Liver (tissue), 9 donors: ENCODE results near the gene TNFRSF25. TPM values are rescaled to one million over a fixed set of nuclear protein-coding genes. Genes with fewer than 3 reads are reported as not detected.
A peak's percentile ranks its signal among the peaks of the same experiment; 100 is the strongest.

Experiments used
- DNase-seq: peaks from one replicate; pipeline ENCODE4 v3.0.0-alpha.2; 2017; ENCODE audit warnings: low spot score
- H3K27ac ChIP-seq, 2 donors: one replicate each; pipeline ENCODE4 v1.7.0; 2013; ENCODE audit warnings: inconsistent platforms in 2 of 2, low read length in 2 of 2, control low read depth in 1 of 2, low read depth in 1 of 2, mild to moderate bottlenecking in 1 of 2
- H3K27me3 ChIP-seq, 4 donors: one replicate each; pipeline versions ENCODE4 v1.6.1 to v1.7.0; 2013; ENCODE audit warnings: low read length in 3 of 4, inconsistent platforms in 1 of 4, mild to moderate bottlenecking in 1 of 4, moderate library complexity in 1 of 4; ENCODE audit not compliant: control insufficient read depth in 4 of 4, insufficient read depth in 4 of 4
- H3K36me3 ChIP-seq, 4 donors: one replicate each; pipeline versions ENCODE4 v1.6.1 to v1.7.0; 2013; ENCODE audit warnings: low read length in 3 of 4, mild to moderate bottlenecking in 3 of 4, low read depth in 1 of 4, moderate library complexity in 1 of 4; ENCODE audit not compliant: control insufficient read depth in 4 of 4, insufficient read depth in 3 of 4
- H3K4me1 ChIP-seq, 4 donors: one replicate each; pipeline versions ENCODE4 v1.6.1 to v1.7.0; 2013; ENCODE audit warnings: low read length in 3 of 4, mild to moderate bottlenecking in 3 of 4, moderate library complexity in 1 of 4; ENCODE audit not compliant: control insufficient read depth in 4 of 4, insufficient read depth in 4 of 4
- H3K4me3 ChIP-seq, 3 donors: one replicate each; pipeline versions ENCODE4 v1.6.1 to v1.7.0; 2013; ENCODE audit warnings: low read length in 3 of 3, control low read depth in 1 of 3, low read depth in 1 of 3, mild to moderate bottlenecking in 1 of 3
- H3K9ac ChIP-seq, 2 donors: one replicate each; pipeline ENCODE4 v1.7.0; 2013; ENCODE audit warnings: low read length in 2 of 2, mild to moderate bottlenecking in 2 of 2, moderate library complexity in 2 of 2, control low read depth in 1 of 2, low read depth in 1 of 2
- H3K9me3 ChIP-seq, 4 donors: one replicate each; pipeline versions ENCODE4 v1.6.1 to v1.7.0; 2013; ENCODE audit warnings: low read length in 3 of 4; ENCODE audit not compliant: control insufficient read depth in 4 of 4
- ATF3 ChIP-seq: IDR thresholded peaks from 2 replicates; pipeline ENCODE4 v1.6.1; 2016; ENCODE audit warnings: antibody characterized with exemption
- EGR1 ChIP-seq, 2 donors: IDR thresholded peaks; 2 replicates each; pipeline ENCODE4 v1.6.1; 2016 to 2018; ENCODE audit warnings: antibody characterized with exemption in 2 of 2, low read depth in 2 of 2
- FOXA1 ChIP-seq: IDR thresholded peaks from 2 replicates; pipeline ENCODE4 v1.6.1; 2016; ENCODE audit warnings: antibody characterized with exemption
- FOXA2 ChIP-seq: IDR thresholded peaks from 2 replicates; pipeline ENCODE4 v1.6.1; 2016; ENCODE audit warnings: antibody characterized with exemption
- GABPA ChIP-seq, 2 donors: IDR thresholded peaks in 1 of 2; conservative IDR thresholded peaks in 1 of 2; 2 replicates each; pipeline ENCODE4 v1.6.1; 2016; ENCODE audit warnings: antibody characterized with exemption in 2 of 2, mild to moderate bottlenecking in 1 of 2, moderate library complexity in 1 of 2
- HNF4A ChIP-seq, 2 donors: conservative IDR thresholded peaks; 2 replicates each; pipeline ENCODE4 v1.6.1; 2016; ENCODE audit warnings: antibody characterized with exemption in 2 of 2, mild to moderate bottlenecking in 2 of 2
- HNF4G ChIP-seq: IDR thresholded peaks from 2 replicates; pipeline ENCODE4 v1.6.1; 2016; ENCODE audit warnings: antibody characterized with exemption
- JUND ChIP-seq, 2 donors: IDR thresholded peaks; 2 replicates each; pipeline ENCODE4 v1.6.1; 2016; ENCODE audit warnings: antibody characterized with exemption in 2 of 2
- MAX ChIP-seq: IDR thresholded peaks from 2 replicates; pipeline ENCODE4 v1.6.1; 2016; ENCODE audit warnings: antibody characterized with exemption
- NR2F2 ChIP-seq: IDR thresholded peaks from 2 replicates; pipeline ENCODE4 v1.6.1; 2016; ENCODE audit warnings: antibody characterized with exemption
- RAD21 ChIP-seq, 2 donors: IDR thresholded peaks; 2 replicates each; pipeline ENCODE4 v1.6.1; 2016; ENCODE audit warnings: antibody characterized with exemption in 2 of 2, mild to moderate bottlenecking in 2 of 2
- RXRA ChIP-seq, 2 donors: IDR thresholded peaks; 2 replicates each; pipeline ENCODE4 v1.6.1; 2017 to 2018; ENCODE audit warnings: antibody characterized with exemption in 2 of 2, mild to moderate bottlenecking in 1 of 2
- SP1 ChIP-seq: IDR thresholded peaks from 2 replicates; pipeline ENCODE4 v1.6.1; 2018; ENCODE audit warnings: antibody characterized with exemption, mild to moderate bottlenecking
- TAF1 ChIP-seq: conservative IDR thresholded peaks from 2 replicates; pipeline ENCODE4 v1.6.1; 2016; ENCODE audit warnings: antibody characterized with exemption, mild to moderate bottlenecking
- YY1 ChIP-seq: IDR thresholded peaks from 2 replicates; pipeline ENCODE4 v1.6.1; 2016; ENCODE audit warnings: antibody characterized with exemption, mild to moderate bottlenecking
- WGBS: extraction: QIAGEN DNeasy Blood & Tissue Kit; methylation state at CpG from one replicate; pipeline ENCODE4 v1.1.7; 2013; 5-methylcytosine and 5-hydroxymethylcytosine counted together
- polyA plus RNA-seq, 2 donors: library from polyadenylated mRNA; stranded (reverse) in 1 of 2; unstranded in 1 of 2; fragments of 200-250 nt in 1 of 2; fragments of >200 nt in 1 of 2; fragmentation: Nextera tagmentation in 1 of 2; extraction: Ambion mirVana in 1 of 2; gene quantifications; one replicate each; pipeline versions ENCODE4 v1.2.1 to v1.2.3, GENCODE V29; 2013 to 2015
- total RNA-seq, 2 donors: library from RNA; depleted of rRNA; stranded (reverse); fragments of >200 nt; gene quantifications; one replicate each; pipeline ENCODE4 v1.2.3, GENCODE V29; 2014
- TF ChIP-seq, protein P1 (sequence below): IDR thresholded peaks from 2 replicates; pipeline ENCODE4 v1.6.1; 2016; ENCODE audit warnings: antibody characterized with exemption
- TF ChIP-seq, protein P2 (sequence below): fragments of 150-350 bp; IDR thresholded peaks from 2 replicates; pipeline ENCODE4 v1.5.1; 2017; ENCODE audit warnings: improper control_type of control experiment, low read depth, low read length; ENCODE audit not compliant: missing input control
- TF ChIP-seq, protein P3 (sequence below): IDR thresholded peaks from 2 replicates; pipeline ENCODE4 v1.6.1; 2016; ENCODE audit warnings: antibody characterized with exemption, mild to moderate bottlenecking
- donor health status: healthy.
- donor health status: healthy.
- donor health status: healthy.
- donor health status: healthy.
- donor health status: healthy.

The TNFRSF25 gene
- total and polyA plus RNA-seq, 4 donors: 0.78 to 2.6 (median 2.0) TPM

DNA sequence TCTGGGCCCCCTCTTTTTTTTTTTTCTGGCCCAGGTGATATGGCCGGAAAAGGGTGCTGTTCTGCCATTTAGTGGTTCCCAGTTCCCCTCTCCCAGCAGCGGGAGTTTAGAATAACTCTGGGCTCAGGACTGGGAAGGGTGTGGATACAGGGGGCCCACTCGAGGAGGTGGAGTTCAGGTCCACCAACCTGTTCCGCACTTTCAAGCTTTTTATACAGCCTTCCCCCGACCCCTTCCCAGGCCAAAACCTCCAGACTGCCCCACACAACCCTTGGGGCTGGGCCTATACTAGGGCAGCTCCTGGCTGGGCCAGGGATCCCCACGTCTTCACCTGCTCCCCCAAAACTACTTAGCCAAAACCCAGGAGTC is 25.1 kb upstream of the TNFRSF25 start (continued):
- TF ChIP-seq, protein P1, sequence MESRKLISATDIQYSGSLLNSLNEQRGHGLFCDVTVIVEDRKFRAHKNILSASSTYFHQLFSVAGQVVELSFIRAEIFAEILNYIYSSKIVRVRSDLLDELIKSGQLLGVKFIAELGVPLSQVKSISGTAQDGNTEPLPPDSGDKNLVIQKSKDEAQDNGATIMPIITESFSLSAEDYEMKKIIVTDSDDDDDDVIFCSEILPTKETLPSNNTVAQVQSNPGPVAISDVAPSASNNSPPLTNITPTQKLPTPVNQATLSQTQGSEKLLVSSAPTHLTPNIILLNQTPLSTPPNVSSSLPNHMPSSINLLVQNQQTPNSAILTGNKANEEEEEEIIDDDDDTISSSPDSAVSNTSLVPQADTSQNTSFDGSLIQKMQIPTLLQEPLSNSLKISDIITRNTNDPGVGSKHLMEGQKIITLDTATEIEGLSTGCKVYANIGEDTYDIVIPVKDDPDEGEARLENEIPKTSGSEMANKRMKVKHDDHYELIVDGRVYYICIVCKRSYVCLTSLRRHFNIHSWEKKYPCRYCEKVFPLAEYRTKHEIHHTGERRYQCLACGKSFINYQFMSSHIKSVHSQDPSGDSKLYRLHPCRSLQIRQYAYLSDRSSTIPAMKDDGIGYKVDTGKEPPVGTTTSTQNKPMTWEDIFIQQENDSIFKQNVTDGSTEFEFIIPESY: no peak

GRCh38 chr1:6490181-6491080 is 24.5 kb upstream of the TNFRSF25 start:
- DNase-seq: peak; percentile 57
- Histone ChIP-seq H3K4me3 (peak overlapping the region; percentile 29 to 84 (median 42)), H3K9me3 (no peaks in the 10 kb centered on the region), H3K27me3 (no peaks in the 10 kb centered on the region), H3K36me3 (no peaks in the 10 kb centered on the region), H3K27ac (peak overlapping the region in 1 of 2 donors; percentile 21), H3K4me1 (peaks cover 4 to 25% (median 15%) of the 10 kb centered on the region in 4 donors), H3K9ac (peak overlapping the region; percentile 19 to 43)
- 1% methylated on average over 70 of the region's 70 CpGs for whole genome bisulfite sequencing
- TF ChIP-seq FOXA2 (no peak), SP1 (no peak), EGR1 (IDR thresholded peaks at IDR 0.05; ENCODE audit: low read depth in 2 of 2) (no peak), NR2F2 (no peak), MAX (no peak), RXRA (IDR thresholded peaks at IDR 0.05) (no peak), JUND (IDR thresholded peaks at IDR 0.05) (no peak), HNF4A (conservative IDR thresholded peaks at IDR 0.05) (no peak), GABPA (IDR thresholded peaks at IDR 0.05 in 1 of 2, conservative IDR thresholded peaks at IDR 0.05 in 1 of 2) (no peak), TAF1 (no peak), ATF3 (no peak), HNF4G (no peak), RAD21 (IDR thresholded peaks at IDR 0.05) (no peak), YY1 (no peak), FOXA1 (no peak)
- TF ChIP-seq, protein P1: no peak
- TF ChIP-seq, protein P2, sequence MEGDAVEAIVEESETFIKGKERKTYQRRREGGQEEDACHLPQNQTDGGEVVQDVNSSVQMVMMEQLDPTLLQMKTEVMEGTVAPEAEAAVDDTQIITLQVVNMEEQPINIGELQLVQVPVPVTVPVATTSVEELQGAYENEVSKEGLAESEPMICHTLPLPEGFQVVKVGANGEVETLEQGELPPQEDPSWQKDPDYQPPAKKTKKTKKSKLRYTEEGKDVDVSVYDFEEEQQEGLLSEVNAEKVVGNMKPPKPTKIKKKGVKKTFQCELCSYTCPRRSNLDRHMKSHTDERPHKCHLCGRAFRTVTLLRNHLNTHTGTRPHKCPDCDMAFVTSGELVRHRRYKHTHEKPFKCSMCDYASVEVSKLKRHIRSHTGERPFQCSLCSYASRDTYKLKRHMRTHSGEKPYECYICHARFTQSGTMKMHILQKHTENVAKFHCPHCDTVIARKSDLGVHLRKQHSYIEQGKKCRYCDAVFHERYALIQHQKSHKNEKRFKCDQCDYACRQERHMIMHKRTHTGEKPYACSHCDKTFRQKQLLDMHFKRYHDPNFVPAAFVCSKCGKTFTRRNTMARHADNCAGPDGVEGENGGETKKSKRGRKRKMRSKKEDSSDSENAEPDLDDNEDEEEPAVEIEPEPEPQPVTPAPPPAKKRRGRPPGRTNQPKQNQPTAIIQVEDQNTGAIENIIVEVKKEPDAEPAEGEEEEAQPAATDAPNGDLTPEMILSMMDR: no peak
- TF ChIP-seq, protein P3, sequence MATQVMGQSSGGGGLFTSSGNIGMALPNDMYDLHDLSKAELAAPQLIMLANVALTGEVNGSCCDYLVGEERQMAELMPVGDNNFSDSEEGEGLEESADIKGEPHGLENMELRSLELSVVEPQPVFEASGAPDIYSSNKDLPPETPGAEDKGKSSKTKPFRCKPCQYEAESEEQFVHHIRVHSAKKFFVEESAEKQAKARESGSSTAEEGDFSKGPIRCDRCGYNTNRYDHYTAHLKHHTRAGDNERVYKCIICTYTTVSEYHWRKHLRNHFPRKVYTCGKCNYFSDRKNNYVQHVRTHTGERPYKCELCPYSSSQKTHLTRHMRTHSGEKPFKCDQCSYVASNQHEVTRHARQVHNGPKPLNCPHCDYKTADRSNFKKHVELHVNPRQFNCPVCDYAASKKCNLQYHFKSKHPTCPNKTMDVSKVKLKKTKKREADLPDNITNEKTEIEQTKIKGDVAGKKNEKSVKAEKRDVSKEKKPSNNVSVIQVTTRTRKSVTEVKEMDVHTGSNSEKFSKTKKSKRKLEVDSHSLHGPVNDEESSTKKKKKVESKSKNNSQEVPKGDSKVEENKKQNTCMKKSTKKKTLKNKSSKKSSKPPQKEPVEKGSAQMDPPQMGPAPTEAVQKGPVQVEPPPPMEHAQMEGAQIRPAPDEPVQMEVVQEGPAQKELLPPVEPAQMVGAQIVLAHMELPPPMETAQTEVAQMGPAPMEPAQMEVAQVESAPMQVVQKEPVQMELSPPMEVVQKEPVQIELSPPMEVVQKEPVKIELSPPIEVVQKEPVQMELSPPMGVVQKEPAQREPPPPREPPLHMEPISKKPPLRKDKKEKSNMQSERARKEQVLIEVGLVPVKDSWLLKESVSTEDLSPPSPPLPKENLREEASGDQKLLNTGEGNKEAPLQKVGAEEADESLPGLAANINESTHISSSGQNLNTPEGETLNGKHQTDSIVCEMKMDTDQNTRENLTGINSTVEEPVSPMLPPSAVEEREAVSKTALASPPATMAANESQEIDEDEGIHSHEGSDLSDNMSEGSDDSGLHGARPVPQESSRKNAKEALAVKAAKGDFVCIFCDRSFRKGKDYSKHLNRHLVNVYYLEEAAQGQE: no peak
